A549 (cell line): Measurements from ENCODE around the gene AFAP1L2. TPM values are rescaled to one million over a fixed set of nuclear protein-coding genes. Genes with fewer than 3 reads are reported as not detected.

ENCODE experiments used
- ATAC-seq, 2 experiments: fragments of 200-7000 bp in 1 of 2; fragments of >200 bp in 1 of 2; cut with Nextera tagmentation in 1 of 2; cut with Tn5 transposase in 1 of 2; 3 replicates each; pipeline versions ENCODE4 v1.8.0 to v1.9.1; 2018 to 2020; ENCODE audit warnings: mild to moderate bottlenecking in 1 of 2, moderate library complexity in 1 of 2
- CTCF ChIA-PET: fragments of 300-600 bp; sonication (Branson Sonifier 250); formaldehyde crosslinking; extraction: SDS; loops from one replicate; lab custom pipeline; 2021; ENCODE audit warnings: antibody characterized with exemption, inconsistent platforms; lab: Yijun Ruan, JAX
- POLR2A ChIA-PET: fragments of 350-600 bp; formaldehyde crosslinking; extraction: SDS; loops from one replicate; lab custom pipeline; 2021; ENCODE audit warnings: antibody characterized with exemption, inconsistent platforms; lab: Yijun Ruan, JAX
- DNase-seq, 2 experiments: peaks; one replicate each; pipeline versions ENCODE4 v3.0.0 to v3.0.0-alpha.2; 2011 to 2016; ENCODE audit warnings: low read depth in 1 of 2, low spot score in 1 of 2
- FAIRE-seq: peaks from 2 replicates; lab custom pipeline; 2011; peaks lifted over from hg19 to GRCh38; lab: Jason Lieb, UNC
- H3K27ac ChIP-seq, 2 experiments: fragments of >200 bp; sonication (Bioruptor Twin); formaldehyde crosslinking; 3 replicates each; pipeline ENCODE4 v1.5.1; 2016 to 2017
- H3K4me1 ChIP-seq: fragments of >200 bp; sonication (Bioruptor Twin); formaldehyde crosslinking; 3 replicates; pipeline ENCODE4 v1.6.1; 2016
- H3K4me2 ChIP-seq: fragments of >200 bp; sonication (Bioruptor Twin); formaldehyde crosslinking; 3 replicates; pipeline ENCODE4 v1.6.1; 2016
- H3K4me3 ChIP-seq: fragments of >200 bp; sonication (Bioruptor Twin); formaldehyde crosslinking; 3 replicates; pipeline ENCODE4 v1.5.1; 2016
- H3K9me3 ChIP-seq: fragments of >200 bp; sonication (Bioruptor Twin); formaldehyde crosslinking; 3 replicates; pipeline ENCODE4 v1.6.1; 2016
- CHD4 ChIP-seq: fragments of 200-600 bp; sonication (generic); IDR thresholded peaks from 2 replicates; pipeline ENCODE4 v1.6.1; 2016; ENCODE audit warnings: antibody characterized with exemption, mild to moderate bottlenecking, borderline replicate concordance
- EHF ChIP-seq: fragments of 250-450 bp; sonication (Bioruptor Pico); IDR thresholded peaks from 2 replicates; pipeline ENCODE4 v1.5.0; 2020; ENCODE audit warnings: mild to moderate bottlenecking
- EHMT2 ChIP-seq: fragments of 200-600 bp; sonication (generic); IDR thresholded peaks from 2 replicates; pipeline ENCODE4 v1.6.1; 2016; ENCODE audit warnings: antibody characterized with exemption, low read depth, mild to moderate bottlenecking, moderate library complexity
- FOSB ChIP-seq: fragments of 250-450 bp; sonication (Bioruptor Pico); IDR thresholded peaks from 2 replicates; pipeline ENCODE4 v1.5.0; 2020; ENCODE audit warnings: mild to moderate bottlenecking, moderate library complexity
- GATA3 ChIP-seq: IDR thresholded peaks from 2 replicates; pipeline ENCODE4 v1.6.1; 2012; ENCODE audit warnings: borderline replicate concordance
- HOXA7 ChIP-seq: fragments of 250-450 bp; sonication (Bioruptor Pico); IDR thresholded peaks from 2 replicates; pipeline ENCODE4 v1.5.0; 2020; ENCODE audit warnings: mild to moderate bottlenecking, moderate library complexity
- HOXB5 ChIP-seq: fragments of 250-450 bp; sonication (Bioruptor Pico); IDR thresholded peaks from 2 replicates; pipeline ENCODE4 v1.5.0; 2020; ENCODE audit warnings: mild to moderate bottlenecking, moderate library complexity
- MAFK ChIP-seq: fragments of 450-650 bp; IDR thresholded peaks from 2 replicates; pipeline ENCODE4 v1.6.1; 2014; ENCODE audit not compliant: partially characterized antibody
- MAZ ChIP-seq: fragments of 150-350 bp; IDR thresholded peaks from 2 replicates; pipeline ENCODE4 v1.6.1; 2014; ENCODE audit warnings: antibody characterized with exemption, low read depth, low read length, borderline replicate concordance
- MYC ChIP-seq: IDR thresholded peaks from 2 replicates; pipeline ENCODE4 v1.6.1; 2012; ENCODE audit warnings: mild to moderate bottlenecking, inconsistent platforms, low read length, improper control_type of control experiment, borderline replicate concordance
- NFE2L2 ChIP-seq: fragments of 150-350 bp; conservative IDR thresholded peaks from 2 replicates; pipeline ENCODE4 v1.6.1; 2014; ENCODE audit warnings: low read length
- PHF8 ChIP-seq: fragments of 200-600 bp; sonication (generic); IDR thresholded peaks from 2 replicates; pipeline ENCODE4 v1.6.1; 2016; ENCODE audit warnings: low read depth, mild to moderate bottlenecking, antibody characterized with exemption, moderate library complexity, borderline replicate concordance
- POLR2A ChIP-seq: IDR thresholded peaks from 2 replicates; pipeline ENCODE4 v1.6.1; 2012; ENCODE audit warnings: mild to moderate bottlenecking, low read length
- RAD21 ChIP-seq, 2 experiments: fragments of >200 bp in 1 of 2; sonication (Bioruptor Twin) in 1 of 2; formaldehyde crosslinking in 1 of 2; IDR thresholded peaks in 1 of 2; conservative IDR thresholded peaks in 1 of 2; 2 replicates in 1 of 2; 3 replicates in 1 of 2; pipeline ENCODE4 v1.6.1; 2012 to 2018; ENCODE audit warnings: inconsistent platforms in 1 of 2
- RCOR1 ChIP-seq: fragments of 150-350 bp; IDR thresholded peaks from 2 replicates; pipeline ENCODE4 v1.6.1; 2014; ENCODE audit warnings: antibody characterized with exemption, low read length, low read depth
- RNF2 ChIP-seq: fragments of 200-600 bp; sonication (generic); IDR thresholded peaks from 2 replicates; pipeline ENCODE4 v1.6.1; 2016; ENCODE audit warnings: low read depth, mild to moderate bottlenecking, antibody characterized with exemption, moderate library complexity, borderline replicate concordance
- TFCP2L1 ChIP-seq: fragments of 250-450 bp; sonication (Bioruptor Pico); IDR thresholded peaks from 2 replicates; pipeline ENCODE4 v1.5.0; 2021; ENCODE audit warnings: mild to moderate bottlenecking
- ZFP36 ChIP-seq: fragments of 450-650 bp; IDR thresholded peaks from 2 replicates; pipeline ENCODE4 v1.6.1; 2014; ENCODE audit warnings: borderline replicate concordance; ENCODE audit not compliant: partially characterized antibody
- WGBS: methylation state at CpG from one replicate; pipeline ENCODE4 v1.1.6; 2017; ENCODE audit errors: missing lambda C conversion rate; 5-methylcytosine and 5-hydroxymethylcytosine counted together
- polyA plus RNA-seq, 4 experiments: library from polyadenylated mRNA; depleted of rRNA in 3 of 4; stranded (reverse); fragments of >200 nt; fragmentation: RNase III in 1 of 4; extraction: RNeasy Plus Mini Kit Qiagen cat#74134 plus additional on column Dnase treatment in 1 of 4; gene quantifications; 2 replicates in 3 of 4; 3 replicates in 1 of 4; pipeline ENCODE4 v1.2.3, GENCODE V29; 2011 to 2017
- TF ChIP-seq, protein P1 (sequence below): IDR thresholded peaks from 2 replicates; pipeline ENCODE4 v1.6.1; 2012; ENCODE audit warnings: low read depth, borderline replicate concordance
- TF ChIP-seq, protein P2 (sequence below): fragments of 200-600 bp; sonication (generic); IDR thresholded peaks from 2 replicates; pipeline ENCODE4 v1.6.1; 2016; ENCODE audit warnings: antibody characterized with exemption, mild to moderate bottlenecking, moderate library complexity
- TF ChIP-seq, protein P3 (sequence below): IDR thresholded peaks from 2 replicates; pipeline ENCODE4 v1.6.1; 2012
- TF ChIP-seq, protein P4 (sequence below): fragments of 250-450 bp; sonication (Bioruptor Pico); IDR thresholded peaks from 2 replicates; pipeline ENCODE4 v1.5.0; 2020; ENCODE audit warnings: low read depth, mild to moderate bottlenecking, moderate library complexity
- TF ChIP-seq, protein P5 (sequence below): fragments of 150-350 bp; IDR thresholded peaks from 2 replicates; pipeline ENCODE4 v1.6.1; 2014; ENCODE audit warnings: low read depth, mild to moderate bottlenecking, low read length

The AFAP1L2 gene
- polyA plus RNA-seq, 2 of the 4 experiments (the other 2 are of a cell fraction) = 19.6 to 27.3 TPM

DNA sequence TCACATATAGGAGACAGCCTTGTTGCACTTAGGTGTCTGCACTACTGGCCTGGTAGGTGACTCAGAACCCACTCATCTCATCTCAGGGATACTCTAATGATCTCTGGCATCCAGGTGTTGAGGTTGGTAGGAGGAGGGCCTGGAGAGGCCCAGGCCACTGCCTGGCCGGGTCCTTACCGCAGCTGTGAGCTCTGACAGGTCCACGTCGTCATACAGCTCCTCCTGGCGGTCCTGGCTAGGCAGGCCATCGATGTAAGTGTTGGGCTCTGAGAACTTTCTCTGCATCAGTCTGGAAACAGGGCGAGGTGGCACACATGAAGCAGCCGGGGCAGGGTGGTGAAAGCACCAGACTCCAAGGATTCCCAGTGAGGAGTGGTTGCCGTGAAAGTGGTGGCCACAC is 103.1 kb downstream of the AFAP1L2 start:
- WGBS = 91% methylated on average over 9 of the region's 9 CpGs
- H3K9me3 ChIP-seq = peaks cover 8% of the 10 kb centered on the region
- ChIA-PET POLR2A (no interaction called here), CTCF (interaction anchor here (0.8 to 2.0 kb wide), 6 partner anchors 8 to 248 kb away, joined by 3 to 6 read pairs (median 4); no protein-coding TSS in a partner anchor)
- H3K27ac ChIP-seq = no peak overlapping the region
- no peak for FAIRE-seq
- no peak for DNase-seq
- no peak overlapping the region for H3K4me2 ChIP-seq
- no peak for ATAC-seq
- H3K4me1 ChIP-seq = peaks cover 14% of the 10 kb centered on the region
- no peak overlapping the region for H3K4me3 ChIP-seq
- TF ChIP-seq, protein P1, sequence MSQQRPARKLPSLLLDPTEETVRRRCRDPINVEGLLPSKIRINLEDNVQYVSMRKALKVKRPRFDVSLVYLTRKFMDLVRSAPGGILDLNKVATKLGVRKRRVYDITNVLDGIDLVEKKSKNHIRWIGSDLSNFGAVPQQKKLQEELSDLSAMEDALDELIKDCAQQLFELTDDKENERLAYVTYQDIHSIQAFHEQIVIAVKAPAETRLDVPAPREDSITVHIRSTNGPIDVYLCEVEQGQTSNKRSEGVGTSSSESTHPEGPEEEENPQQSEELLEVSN = no peak
- TF ChIP-seq, protein P2, sequence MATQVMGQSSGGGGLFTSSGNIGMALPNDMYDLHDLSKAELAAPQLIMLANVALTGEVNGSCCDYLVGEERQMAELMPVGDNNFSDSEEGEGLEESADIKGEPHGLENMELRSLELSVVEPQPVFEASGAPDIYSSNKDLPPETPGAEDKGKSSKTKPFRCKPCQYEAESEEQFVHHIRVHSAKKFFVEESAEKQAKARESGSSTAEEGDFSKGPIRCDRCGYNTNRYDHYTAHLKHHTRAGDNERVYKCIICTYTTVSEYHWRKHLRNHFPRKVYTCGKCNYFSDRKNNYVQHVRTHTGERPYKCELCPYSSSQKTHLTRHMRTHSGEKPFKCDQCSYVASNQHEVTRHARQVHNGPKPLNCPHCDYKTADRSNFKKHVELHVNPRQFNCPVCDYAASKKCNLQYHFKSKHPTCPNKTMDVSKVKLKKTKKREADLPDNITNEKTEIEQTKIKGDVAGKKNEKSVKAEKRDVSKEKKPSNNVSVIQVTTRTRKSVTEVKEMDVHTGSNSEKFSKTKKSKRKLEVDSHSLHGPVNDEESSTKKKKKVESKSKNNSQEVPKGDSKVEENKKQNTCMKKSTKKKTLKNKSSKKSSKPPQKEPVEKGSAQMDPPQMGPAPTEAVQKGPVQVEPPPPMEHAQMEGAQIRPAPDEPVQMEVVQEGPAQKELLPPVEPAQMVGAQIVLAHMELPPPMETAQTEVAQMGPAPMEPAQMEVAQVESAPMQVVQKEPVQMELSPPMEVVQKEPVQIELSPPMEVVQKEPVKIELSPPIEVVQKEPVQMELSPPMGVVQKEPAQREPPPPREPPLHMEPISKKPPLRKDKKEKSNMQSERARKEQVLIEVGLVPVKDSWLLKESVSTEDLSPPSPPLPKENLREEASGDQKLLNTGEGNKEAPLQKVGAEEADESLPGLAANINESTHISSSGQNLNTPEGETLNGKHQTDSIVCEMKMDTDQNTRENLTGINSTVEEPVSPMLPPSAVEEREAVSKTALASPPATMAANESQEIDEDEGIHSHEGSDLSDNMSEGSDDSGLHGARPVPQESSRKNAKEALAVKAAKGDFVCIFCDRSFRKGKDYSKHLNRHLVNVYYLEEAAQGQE = no peak
- TF ChIP-seq, protein P3, sequence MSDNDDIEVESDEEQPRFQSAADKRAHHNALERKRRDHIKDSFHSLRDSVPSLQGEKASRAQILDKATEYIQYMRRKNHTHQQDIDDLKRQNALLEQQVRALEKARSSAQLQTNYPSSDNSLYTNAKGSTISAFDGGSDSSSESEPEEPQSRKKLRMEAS = no peak
- TF ChIP-seq RNF2 (no peak), TFCP2L1 (CRISPR knock-in tag) (no peak), ZFP36 (no peak), NFE2L2 (no peak), FOSB (CRISPR knock-in tag) (no peak), RCOR1 (no peak), EHMT2 (no peak), MAFK (no peak), MYC (no peak), EHF (CRISPR knock-in tag) (no peak), RAD21 (conservative IDR thresholded peaks at IDR 0.05 in 1 of 2, IDR thresholded peaks at IDR 0.05 in 1 of 2) (no peak), HOXA7 (CRISPR knock-in tag) (no peak)
- TF ChIP-seq, protein P4, sequence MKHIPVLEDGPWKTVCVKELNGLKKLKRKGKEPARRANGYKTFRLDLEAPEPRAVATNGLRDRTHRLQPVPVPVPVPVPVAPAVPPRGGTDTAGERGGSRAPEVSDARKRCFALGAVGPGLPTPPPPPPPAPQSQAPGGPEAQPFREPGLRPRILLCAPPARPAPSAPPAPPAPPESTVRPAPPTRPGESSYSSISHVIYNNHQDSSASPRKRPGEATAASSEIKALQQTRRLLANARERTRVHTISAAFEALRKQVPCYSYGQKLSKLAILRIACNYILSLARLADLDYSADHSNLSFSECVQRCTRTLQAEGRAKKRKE = no peak

DNA sequence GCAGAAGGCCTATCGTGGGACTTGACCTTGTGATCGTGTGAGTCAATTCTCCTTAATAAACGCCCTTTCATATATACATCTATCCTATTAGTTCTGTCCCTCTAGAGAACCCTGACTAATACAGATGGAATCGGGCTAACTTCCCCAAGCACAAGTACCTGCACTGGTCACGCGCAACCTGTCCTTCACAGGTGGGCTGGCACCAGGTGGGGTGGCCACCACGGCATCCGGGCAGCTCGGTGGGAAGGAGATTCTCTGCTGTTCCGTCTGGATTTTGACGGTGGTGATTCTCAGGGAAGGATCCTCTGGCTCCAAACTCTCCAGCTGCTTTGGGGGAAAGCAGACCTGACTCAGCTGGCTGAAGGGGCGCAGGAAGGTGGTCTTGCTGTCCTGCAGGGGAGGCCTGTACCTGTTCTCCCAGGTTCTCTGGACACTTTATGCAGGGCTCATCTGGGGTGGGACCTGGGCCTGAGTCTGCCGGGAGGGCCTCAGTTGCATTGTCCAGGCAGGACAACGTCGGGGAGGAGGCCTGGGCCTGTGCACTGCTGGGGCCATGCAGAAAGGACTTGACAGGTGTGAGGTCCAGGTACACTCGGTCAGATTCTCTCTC is 104.2 kb downstream of the AFAP1L2 start:
- no peak for FAIRE-seq
- Histone ChIP-seq H3K9me3 (peaks cover 16% of the 10 kb centered on the region), H3K4me2 (no peak overlapping the region), H3K4me3 (no peak overlapping the region), H3K27ac (no peak overlapping the region), H3K4me1 (peaks cover 9% of the 10 kb centered on the region)
- ChIA-PET CTCF (interaction anchor here (0.8 to 2.0 kb wide), 5 partner anchors 85 to 249 kb away, joined by 3 to 6 read pairs (median 4); no protein-coding TSS in a partner anchor), POLR2A (no interaction called here)
- WGBS = 87% methylated on average over 14 of the region's 16 CpGs
- ATAC-seq = no peak
- TF ChIP-seq PHF8 = no peak
- no peak for TF ChIP-seq GATA3
- TF ChIP-seq, protein P1 = no peak
- TF ChIP-seq CHD4 = no peak
- TF ChIP-seq HOXB5 = no peak
- no peak for TF ChIP-seq FOSB (CRISPR knock-in tag)
- TF ChIP-seq, protein P5, sequence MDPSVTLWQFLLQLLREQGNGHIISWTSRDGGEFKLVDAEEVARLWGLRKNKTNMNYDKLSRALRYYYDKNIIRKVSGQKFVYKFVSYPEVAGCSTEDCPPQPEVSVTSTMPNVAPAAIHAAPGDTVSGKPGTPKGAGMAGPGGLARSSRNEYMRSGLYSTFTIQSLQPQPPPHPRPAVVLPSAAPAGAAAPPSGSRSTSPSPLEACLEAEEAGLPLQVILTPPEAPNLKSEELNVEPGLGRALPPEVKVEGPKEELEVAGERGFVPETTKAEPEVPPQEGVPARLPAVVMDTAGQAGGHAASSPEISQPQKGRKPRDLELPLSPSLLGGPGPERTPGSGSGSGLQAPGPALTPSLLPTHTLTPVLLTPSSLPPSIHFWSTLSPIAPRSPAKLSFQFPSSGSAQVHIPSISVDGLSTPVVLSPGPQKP = no peak
- TF ChIP-seq POLR2A = no peak
- no peak for TF ChIP-seq MAZ
- no peak for DNase-seq
